Measurements from ENCODE around the gene SPATA2L. TPM values are rescaled to one million over a fixed set of nuclear protein-coding genes. Genes with fewer than 3 reads are reported as not detected.

The SPATA2L gene
- 1 to 10 TPM; 6.8 to 8.4 TPM for total RNA-seq

- Mint-ChIP-seq H3K36me3 (no peaks in the 10 kb centered on the region), H3K27ac (no peak within 1 kb of the TSS), H3K4me3 (peak within 1 kb of the TSS; percentile 63), H3K27me3 (no peaks in the 10 kb centered on the region), H3K9me3 (no peaks in the 10 kb centered on the region), H3K4me1 (ENCODE audit: low read depth in 2 of 2) (peaks cover 0 to 18% of the 10 kb centered on the region in 2 donors)
- DNase-seq (ENCODE audit: low spot score) (peak; percentile 97), ATAC-seq (peak; percentile 91)
Measured at GRCh38 chr16:89701425-89702406, at the start of gene SPATA2L. TSS of gene SPATA2L (minus strand) at chr16:89701705. CDS start at chr16:89701232, 473 bp downstream.

GRCh38 chr16:89749637-89750036 is 48.1 kb upstream of the SPATA2L start:
- peaks cover 7 to 11% of the 10 kb centered on the region in 2 donors for H3K4me1 Mint-ChIP-seq (ENCODE audit: low read depth in 2 of 2)
- DNase-seq (ENCODE audit: low spot score) (no peak), ATAC-seq (no peak)
- peaks cover 12% of the 10 kb centered on the region for H3K36me3 Mint-ChIP-seq
- H3K9me3 Mint-ChIP-seq, result no peaks in the 10 kb centered on the region
- H3K27me3 Mint-ChIP-seq, result no peaks in the 10 kb centered on the region
- H3K27ac Mint-ChIP-seq, result peak overlapping the region in 1 of 2 donors; percentile 64
- no peak overlapping the region for H3K4me3 Mint-ChIP-seq

- Mint-ChIP-seq H3K27me3 (no peaks in the 10 kb centered on the region), H3K4me1 (ENCODE audit: low read depth in 2 of 2) (peaks cover 7 to 9% of the 10 kb centered on the region in 2 donors), H3K36me3 (peaks cover 12% of the 10 kb centered on the region), H3K9me3 (no peaks in the 10 kb centered on the region), H3K4me3 (no peak overlapping the region), H3K27ac (peak overlapping the region in 1 of 2 donors; percentile 64)
- DNase-seq (ENCODE audit: low spot score), result no peak
- ATAC-seq, result no peak
Measured at GRCh38 chr16:89748921-89749320, 47.4 kb upstream of the SPATA2L start.

GRCh38 chr16:89748076-89748475 is 46.6 kb upstream of the SPATA2L start:
- no peak for ATAC-seq
- no peak overlapping the region for H3K4me3 Mint-ChIP-seq
- H3K27me3 Mint-ChIP-seq, result no peaks in the 10 kb centered on the region
- no peak for DNase-seq (ENCODE audit: low spot score)
- H3K36me3 Mint-ChIP-seq, result peaks cover 7% of the 10 kb centered on the region
- no peaks in the 10 kb centered on the region for H3K9me3 Mint-ChIP-seq
- H3K4me1 Mint-ChIP-seq (ENCODE audit: low read depth in 2 of 2), result peaks cover under 1 to 6% of the 10 kb centered on the region in 2 donors
- H3K27ac Mint-ChIP-seq, result no peak overlapping the region

GRCh38 chr16:89746043-89746442 is 44.5 kb upstream of the SPATA2L start:
- peaks cover 0 to 8% of the 10 kb centered on the region in 2 donors for H3K4me1 Mint-ChIP-seq (ENCODE audit: low read depth in 2 of 2)
- H3K4me3 Mint-ChIP-seq, result no peak overlapping the region
- H3K27me3 Mint-ChIP-seq, result no peaks in the 10 kb centered on the region
- ATAC-seq (no peak), DNase-seq (ENCODE audit: low spot score) (no peak)
- peaks cover 5% of the 10 kb centered on the region for H3K36me3 Mint-ChIP-seq
- no peak overlapping the region for H3K27ac Mint-ChIP-seq
- H3K9me3 Mint-ChIP-seq, result no peaks in the 10 kb centered on the region

- peaks cover 0 to 8% of the 10 kb centered on the region in 2 donors for H3K4me1 Mint-ChIP-seq (ENCODE audit: low read depth in 2 of 2)
- no peaks in the 10 kb centered on the region for H3K27me3 Mint-ChIP-seq
- no peak overlapping the region for H3K27ac Mint-ChIP-seq
- no peak for DNase-seq (ENCODE audit: low spot score)
- H3K9me3 Mint-ChIP-seq, result no peaks in the 10 kb centered on the region
- ATAC-seq, result no peak
- H3K36me3 Mint-ChIP-seq, result peaks cover 5% of the 10 kb centered on the region
- no peak overlapping the region for H3K4me3 Mint-ChIP-seq
Measured at GRCh38 chr16:89744813-89745212, 43.3 kb upstream of the SPATA2L start.

- H3K9me3 Mint-ChIP-seq, result no peaks in the 10 kb centered on the region
- H3K4me3 Mint-ChIP-seq, result no peak overlapping the region
- peaks cover 5% of the 10 kb centered on the region for H3K36me3 Mint-ChIP-seq
- DNase-seq (ENCODE audit: low spot score) (no peak), ATAC-seq (no peak)
- peaks cover 1 to 14% of the 10 kb centered on the region in 2 donors for H3K4me1 Mint-ChIP-seq (ENCODE audit: low read depth in 2 of 2)
- H3K27me3 Mint-ChIP-seq, result no peaks in the 10 kb centered on the region
- peak overlapping the region; percentile 43 to 76 for H3K27ac Mint-ChIP-seq
Measured at GRCh38 chr16:89742948-89743347, 41.4 kb upstream of the SPATA2L start.

GRCh38 chr16:89741342-89742014 is 40.0 kb upstream of the SPATA2L start:
- peaks cover 3% of the 10 kb centered on the region for H3K36me3 Mint-ChIP-seq

GRCh38 chr16:89739383-89739782 is 37.9 kb upstream of the SPATA2L start:
- Mint-ChIP-seq H3K4me1 (ENCODE audit: low read depth in 2 of 2) (peaks cover 14 to 29% of the 10 kb centered on the region in 2 donors), H3K27ac (peak overlapping the region in 1 of 2 donors; percentile 72), H3K27me3 (no peaks in the 10 kb centered on the region), H3K4me3 (no peak overlapping the region), H3K36me3 (no peaks in the 10 kb centered on the region), H3K9me3 (no peaks in the 10 kb centered on the region)
- no peak for DNase-seq (ENCODE audit: low spot score)
- no peak for ATAC-seq

More at GRCh38 chr16:89741342-89742014, 40.0 kb upstream of the SPATA2L start:
- no peak for DNase-seq (ENCODE audit: low spot score)
- no peak for ATAC-seq
- Mint-ChIP-seq H3K4me1 (ENCODE audit: low read depth in 2 of 2) (peaks cover 14 to 27% of the 10 kb centered on the region in 2 donors), H3K9me3 (no peaks in the 10 kb centered on the region), H3K4me3 (no peak overlapping the region), H3K27ac (peak overlapping the region in 1 of 2 donors; percentile 20), H3K27me3 (no peaks in the 10 kb centered on the region)

GRCh38 chr16:89738538-89739317 is 37.2 kb upstream of the SPATA2L start:
- H3K4me3 Mint-ChIP-seq, result no peak overlapping the region
- H3K27ac Mint-ChIP-seq, result peak overlapping the region; percentile 71 to 72
- no peaks in the 10 kb centered on the region for H3K9me3 Mint-ChIP-seq
- H3K4me1 Mint-ChIP-seq (ENCODE audit: low read depth in 2 of 2), result peaks cover 14 to 30% of the 10 kb centered on the region in 2 donors
- H3K27me3 Mint-ChIP-seq, result no peaks in the 10 kb centered on the region
- no peaks in the 10 kb centered on the region for H3K36me3 Mint-ChIP-seq
- ATAC-seq (no peak), DNase-seq (ENCODE audit: low spot score) (no peak)

GRCh38 chr16:89738072-89738377 is 36.5 kb upstream of the SPATA2L start:
- peak overlapping the region; percentile 47 for H3K4me3 Mint-ChIP-seq
- H3K27ac Mint-ChIP-seq, result peak overlapping the region; percentile 71 to 79
- ATAC-seq (peak in 1 of 2 donors; percentile 52), DNase-seq (ENCODE audit: low spot score) (no peak)
- H3K9me3 Mint-ChIP-seq, result no peaks in the 10 kb centered on the region
- no peaks in the 10 kb centered on the region for H3K36me3 Mint-ChIP-seq
- H3K4me1 Mint-ChIP-seq (ENCODE audit: low read depth in 2 of 2), result peaks cover 14 to 30% of the 10 kb centered on the region in 2 donors
- no peaks in the 10 kb centered on the region for H3K27me3 Mint-ChIP-seq

GRCh38 chr16:89737341-89738071 is 36.0 kb upstream of the SPATA2L start:
- Mint-ChIP-seq H3K27me3 (no peaks in the 10 kb centered on the region), H3K27ac (peak overlapping the region; percentile 71 to 79), H3K36me3 (no peaks in the 10 kb centered on the region), H3K4me1 (ENCODE audit: low read depth in 2 of 2) (peaks cover 14 to 32% of the 10 kb centered on the region in 2 donors), H3K9me3 (no peaks in the 10 kb centered on the region), H3K4me3 (peak overlapping the region; percentile 47)
- ATAC-seq (peak; percentile 52 to 68), DNase-seq (ENCODE audit: low spot score) (no peak)

GRCh38 chr16:89736554-89736953 is 35.0 kb upstream of the SPATA2L start:
- Mint-ChIP-seq H3K27ac (peak overlapping the region in 1 of 2 donors; percentile 79), H3K9me3 (no peaks in the 10 kb centered on the region), H3K27me3 (no peaks in the 10 kb centered on the region), H3K4me1 (ENCODE audit: low read depth in 2 of 2) (peaks cover 19 to 38% of the 10 kb centered on the region in 2 donors), H3K4me3 (peak overlapping the region; percentile 47), H3K36me3 (peaks cover 5% of the 10 kb centered on the region)
- no peak for DNase-seq (ENCODE audit: low spot score)
- no peak for ATAC-seq

Measured in natural killer cell treated with Interleukin-12 subunit alpha and Interleukin-12 subunit beta and Interleukin-15 and Interleukin-18, amount 100 ng/mL, for 72 hours (primary cell).